Activated CD8-positive, alpha-beta memory T cell treated with anti-CD3 and anti-CD28 coated beads for 24 hours (primary cell): ENCODE data around the gene TRAP1.

ENCODE experiments used
- DNase-seq: peaks from one replicate; pipeline ENCODE4 v3.0.0-alpha.2; 2020

TRAP1 gene

DNA sequence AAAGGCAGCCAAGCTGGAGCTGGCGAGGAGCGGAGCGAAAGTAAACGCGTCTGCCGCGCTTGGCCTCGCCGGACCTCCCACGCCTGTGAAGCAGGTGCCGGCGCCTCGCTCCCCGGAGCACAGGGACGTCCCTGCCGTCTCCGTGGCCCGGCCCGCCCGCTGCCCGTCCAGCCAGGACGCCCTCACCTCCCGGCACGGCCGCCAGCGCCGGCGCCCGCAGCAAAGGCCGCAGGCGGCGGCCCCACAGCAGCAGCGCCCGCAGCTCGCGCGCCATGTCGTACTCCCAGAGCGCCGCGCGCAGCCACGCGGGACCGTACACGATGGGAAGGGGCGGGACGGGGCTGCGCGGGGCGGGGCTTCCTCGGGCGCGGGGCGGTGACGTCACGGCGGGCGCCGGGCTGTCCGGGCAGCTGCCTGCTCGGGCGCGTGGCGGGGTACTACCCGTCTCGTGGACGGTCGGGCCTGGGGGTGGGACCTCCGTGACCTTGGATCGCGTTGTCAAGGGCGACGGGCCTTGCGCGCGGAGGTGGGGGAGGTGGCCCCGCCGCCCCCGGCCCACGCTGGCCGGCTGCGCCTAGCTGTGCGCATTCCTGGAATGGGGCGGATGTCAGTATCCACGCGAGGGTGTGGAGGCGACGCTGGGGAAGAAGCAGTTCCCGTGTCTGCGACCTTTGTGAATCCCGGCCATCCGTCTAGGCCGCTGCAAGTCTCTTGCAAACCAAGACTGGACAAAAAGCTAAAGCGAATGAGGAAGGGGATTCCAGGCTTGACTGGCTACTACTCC, at the start of gene TRAP1:
TRAP1 (minus strand) TSS at position 290 of the 784 bp plus-strand sequence; CDS start at position 274, 16 bp downstream.
- peak; percentile 98 for DNase-seq

DNA sequence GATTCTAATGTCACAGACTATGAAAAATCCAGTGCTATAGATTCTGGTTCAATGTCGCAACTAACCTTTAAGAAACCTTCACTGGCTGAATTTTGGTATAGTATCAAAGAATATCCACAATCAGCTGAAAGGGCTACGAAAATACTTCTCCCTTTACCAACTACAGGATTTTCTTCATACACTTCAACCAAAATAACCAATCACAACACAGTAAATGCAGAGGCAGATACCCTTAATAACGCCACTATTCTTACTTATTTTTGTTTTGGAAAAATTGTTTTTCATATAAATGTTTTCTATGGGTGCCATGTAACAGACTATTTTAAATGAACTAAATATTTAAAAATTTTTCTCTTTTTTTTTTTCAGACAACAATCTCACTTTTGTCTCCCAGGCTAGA, 48.9 kb upstream of the TRAP1 start:
- DNase-seq, result no peak

DNA sequence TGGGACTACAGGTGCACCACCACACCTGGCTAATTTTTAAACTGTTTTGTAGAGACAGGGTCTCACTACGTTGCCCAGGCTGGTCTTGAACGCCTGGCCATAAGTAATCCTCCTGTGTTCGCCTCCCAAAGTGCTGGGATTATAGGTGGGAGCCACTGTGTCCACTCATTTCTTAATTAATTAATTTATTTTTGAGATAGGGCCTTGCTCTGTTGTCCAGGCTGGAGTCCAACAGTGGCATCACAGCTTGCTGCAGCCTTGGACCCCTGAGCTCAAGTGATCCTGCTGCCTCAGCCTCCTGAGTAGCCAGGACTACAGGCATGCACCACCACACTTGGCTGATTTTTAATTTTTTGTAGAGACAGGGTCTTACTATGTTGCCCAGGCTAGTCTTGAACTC, 47.1 kb upstream of the TRAP1 start:
- DNase-seq, result no peak

DNA sequence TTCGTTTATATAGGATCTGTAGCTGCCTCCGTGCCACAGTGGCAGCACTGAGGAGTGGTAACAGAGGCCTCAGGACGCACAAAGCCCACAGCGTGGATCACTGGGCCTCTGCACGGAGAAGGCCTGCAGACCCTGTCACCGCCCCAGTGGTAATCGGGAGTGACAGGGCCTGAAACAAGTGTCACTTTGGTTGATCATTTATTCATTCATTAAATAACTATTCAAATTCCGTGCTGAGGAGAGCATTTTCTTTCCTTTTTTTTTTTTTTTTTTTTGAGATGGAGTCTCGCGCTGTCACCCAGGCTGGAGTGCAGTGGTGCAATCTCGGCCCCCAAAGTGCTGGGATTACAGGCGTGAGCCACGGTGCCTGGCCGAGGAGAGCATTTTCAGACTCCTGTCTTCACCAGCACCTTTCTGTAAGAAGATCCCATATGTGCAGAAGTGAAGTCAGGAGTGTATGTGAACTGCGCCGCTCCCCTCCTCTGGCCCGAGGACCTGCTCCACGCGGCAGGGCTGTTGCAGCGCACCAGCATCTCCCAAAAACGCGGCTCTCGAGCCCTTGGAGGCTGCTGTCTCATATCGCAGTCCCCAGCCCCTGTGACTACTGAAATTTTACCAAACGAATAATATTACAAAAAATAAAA, 44.9 kb upstream of the TRAP1 start:
- no peak for DNase-seq

DNA sequence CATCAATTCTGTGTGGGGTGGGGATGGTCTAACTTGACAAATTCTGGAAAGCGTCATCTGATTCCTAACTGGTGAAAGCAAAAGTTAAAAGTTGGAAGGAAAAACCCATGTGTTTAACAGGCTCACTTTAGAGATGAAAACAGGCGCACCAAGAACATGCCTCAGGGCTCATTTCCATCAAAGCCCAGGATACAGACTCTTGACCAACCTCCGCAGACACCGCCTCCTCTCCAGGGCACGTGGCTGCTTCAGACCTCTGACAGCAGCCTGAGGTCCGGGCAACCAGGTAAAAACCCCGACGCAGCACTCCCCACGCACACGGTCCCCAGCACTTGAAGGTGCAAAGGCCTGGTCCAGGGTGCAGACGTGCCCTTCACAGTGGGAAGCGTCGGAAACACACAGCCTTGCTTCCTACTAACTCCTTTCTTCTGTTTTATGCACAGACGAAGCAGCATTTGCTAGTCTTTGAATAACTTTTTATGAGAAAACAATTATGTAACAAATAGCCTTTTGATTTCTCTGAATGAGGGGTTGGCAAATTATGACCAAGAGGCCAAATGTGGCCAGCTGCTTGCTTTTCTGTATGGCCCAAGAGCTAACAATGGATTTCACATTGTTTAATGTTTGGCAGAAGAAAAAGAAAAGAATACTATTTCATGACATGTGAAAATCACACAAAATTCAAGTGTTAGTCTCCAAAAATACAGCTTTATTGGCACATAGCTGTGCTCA, 44.2 kb upstream of the TRAP1 start:
- DNase-seq, result no peak

DNA sequence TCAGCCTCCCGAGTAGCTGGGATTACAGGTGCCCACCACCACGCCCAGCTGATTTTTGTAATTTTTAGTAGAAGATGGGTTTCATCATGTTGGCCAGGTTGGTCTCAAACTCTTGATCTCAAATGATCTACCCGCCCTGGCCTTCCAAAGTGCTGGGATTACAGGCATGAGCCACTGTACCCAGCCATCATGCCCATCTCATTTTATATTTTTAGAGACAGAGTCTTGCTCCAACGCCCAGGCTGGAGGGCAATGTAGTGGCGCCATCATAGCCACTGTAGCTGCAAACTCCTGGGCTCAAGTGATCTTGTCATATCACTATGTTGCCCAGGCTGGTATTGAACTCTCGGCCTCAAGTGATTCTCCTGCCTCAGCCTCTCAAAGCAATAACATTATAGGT, 43.2 kb upstream of the TRAP1 start:
- DNase-seq, result no peak

DNA sequence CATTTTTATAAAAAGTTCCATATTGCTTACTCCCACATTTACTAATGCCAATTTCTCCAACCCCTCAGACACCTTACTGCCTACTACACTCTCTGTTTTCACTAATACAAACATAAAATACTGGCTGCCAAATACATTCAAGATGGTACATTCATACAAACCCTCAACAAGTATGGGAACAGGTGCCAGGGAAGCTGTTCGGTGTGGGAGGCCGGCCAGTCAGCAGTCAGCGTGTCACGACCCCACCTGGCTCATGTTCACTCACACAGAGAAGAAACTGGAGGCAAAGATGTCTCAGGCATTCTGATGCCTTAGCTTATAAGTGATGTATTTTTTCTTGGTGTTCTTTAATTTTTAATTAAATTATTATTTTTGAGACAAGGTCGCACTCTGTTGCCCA, 42.4 kb upstream of the TRAP1 start:
- no peak for DNase-seq

DNA sequence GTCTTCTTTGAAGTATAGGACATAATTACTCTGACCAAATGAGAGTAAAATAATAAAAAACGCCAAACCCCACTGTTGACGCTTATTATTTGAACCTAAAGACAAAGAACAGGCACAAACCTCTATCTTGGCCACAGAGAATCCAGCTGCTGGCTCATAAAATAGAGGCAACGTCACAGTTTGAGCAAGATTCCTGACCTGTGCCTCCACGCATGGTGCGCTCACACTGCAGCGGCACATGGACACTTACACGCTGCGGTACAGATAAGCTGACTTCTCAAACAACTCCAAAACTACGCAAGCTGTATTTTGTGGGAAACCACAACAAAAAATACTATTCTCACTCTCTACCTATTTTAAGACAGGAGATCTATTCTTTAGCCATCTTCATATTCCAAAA, 38.8 kb upstream of the TRAP1 start:
- no peak for DNase-seq

DNA sequence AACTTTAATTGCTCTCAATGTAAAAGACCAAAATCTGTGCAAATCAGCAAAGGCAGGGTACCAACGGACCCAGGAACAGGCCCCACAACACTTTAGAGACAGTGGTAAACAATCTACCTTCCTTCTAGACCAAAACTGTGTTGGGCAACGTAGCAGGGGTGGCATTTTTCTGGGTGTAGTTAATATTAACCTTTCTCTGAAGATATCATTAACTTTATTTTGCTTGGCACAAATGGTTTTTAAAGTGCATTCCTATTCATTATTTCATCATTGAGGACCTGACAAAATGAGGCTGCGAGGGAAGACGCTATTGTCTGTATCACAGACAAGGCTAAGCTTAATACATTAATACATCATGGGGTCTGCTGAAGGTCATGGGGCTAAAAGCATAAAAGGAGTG, 37.9 kb upstream of the TRAP1 start:
- no peak for DNase-seq

DNA sequence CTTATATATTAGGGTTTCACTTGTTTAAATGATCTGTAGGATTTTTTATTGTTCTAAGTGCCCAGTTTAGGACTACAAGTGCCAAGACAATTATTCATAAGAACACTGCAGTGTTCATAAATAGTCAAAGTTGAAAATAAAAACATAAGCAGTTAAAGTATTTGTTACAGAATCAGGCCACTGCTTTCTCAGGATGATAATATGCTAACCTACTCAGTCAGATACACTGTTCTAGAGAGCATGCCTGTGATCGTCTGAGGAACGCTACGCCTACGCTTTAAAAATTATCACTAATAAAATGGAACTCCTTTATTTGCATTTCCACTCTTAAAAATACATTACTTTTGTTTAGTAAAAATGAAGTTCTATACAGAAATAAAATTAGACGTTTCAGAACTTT, 37.4 kb upstream of the TRAP1 start:
- DNase-seq, result no peak

DNA sequence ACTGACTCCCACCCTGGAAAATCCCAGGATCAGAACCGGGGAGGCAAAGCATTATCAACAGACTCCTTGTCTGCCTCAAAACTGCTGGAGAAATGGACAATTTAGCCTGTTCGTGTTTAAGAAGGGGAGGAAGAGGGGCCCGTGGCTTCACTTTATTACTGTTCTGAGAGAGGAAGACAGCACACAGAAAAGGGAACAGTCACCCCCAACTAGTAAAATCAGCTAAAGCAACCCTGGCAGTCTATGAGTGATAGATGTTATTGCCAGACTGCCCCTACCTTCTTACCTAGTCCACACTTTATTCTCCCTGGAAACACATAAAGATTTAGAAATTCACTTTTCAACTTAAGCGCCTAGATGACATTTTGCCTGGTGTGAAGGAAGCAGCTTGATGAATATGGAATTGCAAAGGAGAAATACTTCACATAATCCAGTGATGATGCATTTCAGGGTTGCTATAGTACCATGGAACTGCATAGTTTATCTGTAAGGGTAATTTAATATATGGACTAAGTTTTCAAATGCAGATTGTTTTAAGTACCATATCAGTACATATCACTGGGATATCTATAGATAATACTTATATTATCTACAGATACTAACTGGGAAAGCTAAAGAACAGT, 36.9 kb upstream of the TRAP1 start:
- DNase-seq, result no peak

DNA sequence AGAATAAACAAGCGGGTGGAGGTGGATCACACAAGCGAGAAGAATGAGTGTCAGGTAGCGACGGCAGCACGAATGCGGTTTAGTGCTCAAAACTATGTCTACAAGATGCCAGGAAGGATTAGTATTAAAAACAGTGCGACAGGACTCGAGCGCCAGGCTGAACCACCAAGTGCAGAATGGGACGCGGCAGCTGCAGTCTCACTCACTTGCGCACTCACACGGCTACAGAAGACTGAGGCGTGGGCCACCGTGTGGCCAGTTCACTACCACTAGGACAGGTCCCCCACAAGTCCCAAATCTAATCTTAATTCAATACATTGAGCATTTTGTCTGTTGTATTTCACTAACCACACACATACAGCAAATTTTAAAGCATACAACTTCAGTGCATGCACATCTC, 35.7 kb upstream of the TRAP1 start:
- DNase-seq, result no peak

DNA sequence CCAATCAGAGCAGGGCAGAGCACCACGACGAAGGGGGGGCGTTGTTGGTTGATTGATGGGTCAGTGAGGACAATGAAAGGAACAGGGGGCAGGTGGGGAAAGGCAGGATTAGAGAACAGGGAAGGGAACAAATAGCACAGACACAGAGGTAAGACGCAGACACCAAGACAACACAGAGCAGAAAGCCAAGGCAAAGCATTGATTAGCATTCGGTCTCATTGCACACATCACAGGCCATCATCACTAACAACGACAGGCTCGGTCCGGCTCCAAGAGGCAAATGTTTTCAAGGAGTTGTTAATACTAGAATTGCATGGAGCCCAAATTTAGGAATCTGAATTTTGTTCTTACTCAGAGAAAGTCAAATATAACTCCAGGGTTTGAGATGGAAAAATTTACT, 34.6 kb upstream of the TRAP1 start:
- no peak for DNase-seq

DNA sequence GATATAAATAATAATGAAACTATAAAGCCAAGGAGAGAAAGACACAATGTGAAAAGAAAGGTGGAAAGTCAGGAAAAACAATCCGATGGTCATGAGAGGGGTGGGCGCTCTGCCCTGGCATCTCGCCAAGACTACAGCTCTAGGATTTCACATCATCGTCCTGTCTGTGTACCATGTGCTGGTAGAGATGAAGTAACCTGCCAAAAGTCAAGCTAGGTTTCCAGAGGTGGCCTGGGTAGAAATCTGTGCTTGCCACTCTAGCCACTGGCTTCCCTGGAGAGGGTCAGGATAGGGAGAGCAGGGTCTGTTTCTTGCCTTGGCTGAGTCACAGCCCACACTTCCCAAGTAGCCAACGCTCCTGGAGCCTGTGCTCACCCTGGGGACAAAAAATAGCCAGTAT, 31.0 kb upstream of the TRAP1 start:
- DNase-seq, result no peak

DNA sequence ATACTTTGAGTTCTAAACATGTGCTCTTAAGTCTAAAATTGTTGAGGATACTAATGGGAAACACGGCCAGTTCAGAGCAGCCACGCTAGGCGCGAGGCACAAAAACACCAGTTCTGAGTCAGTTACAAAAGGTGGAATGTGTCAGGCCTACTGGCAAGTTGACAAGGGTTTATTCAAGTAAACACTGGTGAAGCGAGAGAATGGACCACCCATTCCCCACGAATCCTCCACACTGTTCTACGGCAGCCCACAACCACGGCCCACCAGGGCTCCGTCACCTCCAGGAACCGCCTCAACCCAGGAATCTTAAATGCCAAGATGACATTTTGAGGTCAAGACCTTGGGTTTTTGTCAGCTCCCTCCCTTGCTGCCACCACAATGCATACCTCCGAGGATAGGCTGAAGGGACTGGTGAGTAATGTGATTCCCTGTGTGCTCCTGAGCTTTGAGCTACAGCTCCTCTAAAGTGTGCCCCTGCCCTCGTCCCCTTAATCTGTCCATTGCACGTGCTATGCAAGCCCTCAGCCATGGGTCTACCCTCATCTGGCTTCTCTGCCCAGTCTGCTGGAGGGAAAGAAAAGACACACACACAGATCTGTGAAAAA, 28.5 kb upstream of the TRAP1 start:
- DNase-seq, result no peak

DNA sequence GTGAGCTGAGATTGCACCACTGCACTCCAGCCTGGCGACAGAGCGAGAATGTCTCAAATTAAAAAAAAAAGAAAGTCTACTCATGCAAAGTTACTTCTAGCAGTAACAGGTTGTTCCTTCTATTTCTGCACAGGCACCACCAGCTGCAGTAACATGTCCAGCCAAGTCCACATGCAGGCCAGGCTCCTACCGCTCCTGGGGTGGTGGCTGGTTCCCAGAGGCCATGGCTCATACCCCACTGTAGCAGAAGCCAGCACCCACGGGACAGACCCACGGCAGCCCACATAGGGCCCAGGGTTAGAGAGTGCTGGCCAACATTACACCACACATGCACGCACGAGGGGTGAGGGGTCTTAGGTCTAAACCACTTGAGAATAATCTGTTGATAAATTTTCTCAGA, 26.7 kb upstream of the TRAP1 start:
- no peak for DNase-seq

DNA sequence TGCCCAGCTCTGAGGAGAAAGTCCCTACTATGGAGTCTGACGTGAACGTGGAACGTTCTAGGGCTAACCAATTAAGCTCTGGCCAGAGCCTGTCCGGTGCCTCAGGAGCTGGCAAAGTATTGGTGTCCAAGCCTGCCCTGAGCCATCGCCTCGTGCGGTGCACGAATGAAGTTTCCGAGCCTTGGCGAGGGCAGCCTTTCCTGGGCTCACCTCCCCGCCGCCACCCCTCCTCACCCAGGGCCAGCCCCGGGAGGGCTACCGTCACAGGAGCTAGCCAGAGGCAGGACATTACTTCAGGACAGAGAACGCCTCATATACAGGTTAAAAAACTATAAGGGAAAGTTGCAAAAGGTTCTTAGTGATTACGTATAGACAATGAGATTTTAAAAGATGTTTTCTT, 23.6 kb upstream of the TRAP1 start:
- DNase-seq, result no peak

DNA sequence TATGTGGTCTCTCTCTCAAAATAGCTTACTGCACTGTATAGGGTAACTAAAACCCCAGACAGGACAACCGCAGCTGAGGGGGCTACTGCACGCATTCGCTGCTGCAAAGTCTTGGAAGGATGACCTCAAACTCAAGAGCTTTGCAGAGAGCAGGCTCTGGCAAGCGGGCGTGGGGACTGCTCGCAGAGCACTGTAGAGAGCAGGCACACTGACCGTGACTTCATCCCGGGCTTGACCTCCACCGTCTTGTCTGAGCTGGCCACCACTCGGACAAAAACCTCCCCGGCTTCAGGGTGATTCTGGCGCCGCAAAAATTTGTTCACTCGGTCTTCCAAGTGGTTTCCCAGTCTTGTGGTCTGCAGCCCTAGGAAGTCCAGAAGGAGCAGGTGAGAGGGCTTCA, 22.9 kb upstream of the TRAP1 start:
- DNase-seq, result no peak

DNA sequence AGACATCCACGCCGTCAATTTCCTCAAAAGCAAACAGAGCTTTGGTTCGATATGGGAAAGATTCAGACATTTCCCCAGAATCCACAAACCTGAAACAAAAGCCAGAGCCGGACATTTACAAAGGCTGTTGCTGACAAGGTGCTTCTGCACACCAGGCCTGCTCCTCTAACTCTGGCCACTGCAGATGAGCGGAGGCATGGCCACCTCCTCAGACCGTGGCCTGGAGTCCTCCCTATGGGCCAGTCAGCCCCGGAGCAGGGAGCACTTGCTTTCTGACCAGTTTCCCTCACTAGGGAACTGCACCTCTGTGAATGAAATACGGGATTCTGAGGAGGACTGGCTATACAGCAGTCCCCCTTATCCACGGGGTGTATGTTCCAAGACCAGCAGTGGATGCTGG, 22.3 kb upstream of the TRAP1 start:
- DNase-seq, result no peak

DNA sequence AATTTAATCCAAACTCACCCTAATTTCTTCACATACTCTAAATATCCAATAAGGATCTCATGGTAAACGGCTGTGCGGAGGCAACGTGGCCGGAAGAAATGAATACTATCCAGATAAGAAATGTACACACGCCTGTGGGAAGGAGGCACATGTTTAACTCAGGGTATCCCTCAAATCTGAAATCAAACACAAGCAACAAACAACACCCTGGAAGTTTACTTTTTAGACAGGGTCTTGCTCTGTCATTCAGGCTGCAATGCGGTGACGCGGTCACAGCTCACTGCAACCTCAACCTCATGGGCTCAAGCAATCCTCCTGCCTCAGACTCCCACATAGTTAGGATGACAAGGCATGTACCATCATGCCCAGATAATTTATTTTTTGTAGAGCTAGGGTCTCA, 21.2 kb upstream of the TRAP1 start:
- no peak for DNase-seq

DNA sequence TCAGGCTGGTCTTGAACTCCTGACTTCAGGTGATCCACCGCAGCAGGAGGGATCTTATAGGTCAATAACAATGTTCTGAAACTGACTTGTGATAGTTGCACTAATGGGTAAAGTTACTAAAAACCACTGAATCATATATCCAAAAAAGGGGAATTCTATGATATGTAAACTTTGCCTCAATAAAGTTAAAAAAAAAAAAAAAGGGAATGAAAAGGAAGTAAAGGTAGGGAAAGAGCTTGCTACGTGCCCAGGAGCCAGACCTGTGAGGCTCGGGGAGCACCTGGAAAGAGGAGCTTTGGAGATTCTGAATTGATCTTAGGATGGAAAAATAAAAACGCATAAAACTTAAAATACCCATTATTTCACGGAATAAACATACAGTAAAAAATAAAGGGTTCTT, 20.8 kb upstream of the TRAP1 start:
- no peak for DNase-seq

DNA sequence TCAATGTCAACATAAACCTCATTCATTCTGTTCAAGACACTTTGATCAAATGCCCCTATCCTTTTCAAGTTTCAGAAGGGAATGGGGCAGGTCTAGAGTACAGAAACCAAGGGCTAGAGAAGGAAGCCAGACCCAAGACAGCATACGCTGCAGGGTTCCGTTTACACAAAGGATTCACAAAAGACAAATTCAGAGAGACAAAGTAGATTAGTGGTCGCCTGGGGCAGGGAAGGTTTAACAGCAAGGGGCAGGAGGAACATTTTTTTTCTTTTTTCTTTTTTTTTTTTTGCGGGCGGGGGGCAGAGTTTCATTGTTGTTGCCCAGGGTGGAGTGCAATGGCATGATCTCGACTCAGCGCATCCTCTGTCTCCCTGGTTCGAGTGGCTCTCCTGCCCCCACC, 19.9 kb upstream of the TRAP1 start:
- no peak for DNase-seq

DNA sequence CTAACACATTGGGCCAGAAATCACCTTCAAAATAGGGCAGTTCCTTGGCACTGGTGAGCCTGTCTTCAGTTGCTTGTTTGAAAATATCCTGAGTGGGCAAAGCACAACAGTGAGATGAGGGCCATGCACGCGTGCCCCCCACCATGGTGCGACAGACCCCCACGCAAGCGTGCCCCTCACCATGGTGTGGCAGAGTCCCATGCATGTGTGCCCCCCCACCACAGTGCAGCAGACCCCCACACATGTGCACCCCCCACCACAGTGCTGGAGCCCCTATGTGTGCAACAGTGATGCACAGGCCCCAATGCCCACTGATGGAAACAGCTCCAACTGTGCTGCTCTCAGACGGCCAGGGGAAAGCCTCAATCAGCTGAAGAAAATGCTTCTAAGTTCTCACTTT, 18.8 kb upstream of the TRAP1 start:
- no peak for DNase-seq
